Ishikawa (cell line): ENCODE measurements around the gene PKD1.

Experiments used
- CEBPB ChIP-seq: IDR thresholded peaks from 2 replicates; pipeline ENCODE4 v1.6.1; 2012
- CREB1 ChIP-seq: IDR thresholded peaks from 2 replicates; pipeline ENCODE4 v1.6.1; 2012; ENCODE audit warnings: low read depth
- EGR1 ChIP-seq: IDR thresholded peaks from 2 replicates; pipeline ENCODE4 v1.6.1; 2012
- EP300 ChIP-seq: IDR thresholded peaks from 2 replicates; pipeline ENCODE4 v1.6.1; 2012; ENCODE audit warnings: borderline replicate concordance
- FOXM1 ChIP-seq: IDR thresholded peaks from 2 replicates; pipeline ENCODE4 v1.6.1; 2012; ENCODE audit warnings: low read depth, borderline replicate concordance
- NFIC ChIP-seq: IDR thresholded peaks from 2 replicates; pipeline ENCODE4 v1.6.1; 2012
- RAD21 ChIP-seq: IDR thresholded peaks from 2 replicates; pipeline ENCODE4 v1.6.1; 2012; ENCODE audit warnings: low read depth
- TAF1 ChIP-seq: IDR thresholded peaks from 2 replicates; pipeline ENCODE4 v1.6.1; 2012; ENCODE audit warnings: low read depth, mild to moderate bottlenecking
- TCF12 ChIP-seq: IDR thresholded peaks from 2 replicates; pipeline ENCODE4 v1.6.1; 2012; ENCODE audit warnings: low read depth
- TEAD4 ChIP-seq: IDR thresholded peaks from 2 replicates; pipeline ENCODE4 v1.6.1; 2012
- USF1 ChIP-seq: IDR thresholded peaks from 2 replicates; pipeline ENCODE4 v1.6.1; 2012
- YY1 ChIP-seq: IDR thresholded peaks from 2 replicates; pipeline ENCODE4 v1.6.1; 2012; ENCODE audit warnings: low read depth
- ZBTB7A ChIP-seq: IDR thresholded peaks from 2 replicates; pipeline ENCODE4 v1.6.1; 2012; ENCODE audit warnings: low read depth
- TF ChIP-seq, protein P1 (sequence below): IDR thresholded peaks from 2 replicates; pipeline ENCODE4 v1.6.1; 2012
- TF ChIP-seq, protein P2 (sequence below): IDR thresholded peaks from 2 replicates; pipeline ENCODE4 v1.6.1; 2012; ENCODE audit warnings: low read depth, mild to moderate bottlenecking

Gene PKD1

DNA sequence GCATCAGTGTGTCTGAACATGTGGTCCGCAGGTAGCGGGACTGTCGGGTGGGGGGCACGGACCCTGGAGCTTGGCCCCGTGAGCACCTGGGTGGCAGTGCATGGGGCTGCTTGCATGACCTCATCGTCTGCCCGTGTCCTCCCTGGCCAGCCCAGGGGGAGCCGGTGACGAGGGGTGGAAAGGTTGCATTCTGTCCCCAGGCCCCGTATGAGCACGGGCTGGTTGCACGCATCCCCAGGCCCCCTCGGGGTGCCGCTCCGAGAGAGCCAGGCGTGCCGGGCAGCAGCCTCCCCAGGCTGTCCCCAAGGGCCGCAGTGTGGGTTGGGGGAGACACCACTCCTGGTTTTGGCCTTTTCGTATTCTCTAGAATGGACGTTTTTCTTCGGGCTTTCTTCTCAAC lies 58.0 kb downstream of the PKD1 start:
- TF ChIP-seq YY1 (no peak), FOXM1 (no peak), TAF1 (no peak), CREB1 (no peak), EGR1 (no peak), ZBTB7A (no peak), CEBPB (no peak), RAD21 (no peak), EP300 (no peak), NFIC (no peak), TEAD4 (no peak), USF1 (no peak), TCF12 (no peak)
- TF ChIP-seq, protein P1, sequence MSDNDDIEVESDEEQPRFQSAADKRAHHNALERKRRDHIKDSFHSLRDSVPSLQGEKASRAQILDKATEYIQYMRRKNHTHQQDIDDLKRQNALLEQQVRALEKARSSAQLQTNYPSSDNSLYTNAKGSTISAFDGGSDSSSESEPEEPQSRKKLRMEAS = no peak
- TF ChIP-seq, protein P2, sequence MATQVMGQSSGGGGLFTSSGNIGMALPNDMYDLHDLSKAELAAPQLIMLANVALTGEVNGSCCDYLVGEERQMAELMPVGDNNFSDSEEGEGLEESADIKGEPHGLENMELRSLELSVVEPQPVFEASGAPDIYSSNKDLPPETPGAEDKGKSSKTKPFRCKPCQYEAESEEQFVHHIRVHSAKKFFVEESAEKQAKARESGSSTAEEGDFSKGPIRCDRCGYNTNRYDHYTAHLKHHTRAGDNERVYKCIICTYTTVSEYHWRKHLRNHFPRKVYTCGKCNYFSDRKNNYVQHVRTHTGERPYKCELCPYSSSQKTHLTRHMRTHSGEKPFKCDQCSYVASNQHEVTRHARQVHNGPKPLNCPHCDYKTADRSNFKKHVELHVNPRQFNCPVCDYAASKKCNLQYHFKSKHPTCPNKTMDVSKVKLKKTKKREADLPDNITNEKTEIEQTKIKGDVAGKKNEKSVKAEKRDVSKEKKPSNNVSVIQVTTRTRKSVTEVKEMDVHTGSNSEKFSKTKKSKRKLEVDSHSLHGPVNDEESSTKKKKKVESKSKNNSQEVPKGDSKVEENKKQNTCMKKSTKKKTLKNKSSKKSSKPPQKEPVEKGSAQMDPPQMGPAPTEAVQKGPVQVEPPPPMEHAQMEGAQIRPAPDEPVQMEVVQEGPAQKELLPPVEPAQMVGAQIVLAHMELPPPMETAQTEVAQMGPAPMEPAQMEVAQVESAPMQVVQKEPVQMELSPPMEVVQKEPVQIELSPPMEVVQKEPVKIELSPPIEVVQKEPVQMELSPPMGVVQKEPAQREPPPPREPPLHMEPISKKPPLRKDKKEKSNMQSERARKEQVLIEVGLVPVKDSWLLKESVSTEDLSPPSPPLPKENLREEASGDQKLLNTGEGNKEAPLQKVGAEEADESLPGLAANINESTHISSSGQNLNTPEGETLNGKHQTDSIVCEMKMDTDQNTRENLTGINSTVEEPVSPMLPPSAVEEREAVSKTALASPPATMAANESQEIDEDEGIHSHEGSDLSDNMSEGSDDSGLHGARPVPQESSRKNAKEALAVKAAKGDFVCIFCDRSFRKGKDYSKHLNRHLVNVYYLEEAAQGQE = no peak

DNA sequence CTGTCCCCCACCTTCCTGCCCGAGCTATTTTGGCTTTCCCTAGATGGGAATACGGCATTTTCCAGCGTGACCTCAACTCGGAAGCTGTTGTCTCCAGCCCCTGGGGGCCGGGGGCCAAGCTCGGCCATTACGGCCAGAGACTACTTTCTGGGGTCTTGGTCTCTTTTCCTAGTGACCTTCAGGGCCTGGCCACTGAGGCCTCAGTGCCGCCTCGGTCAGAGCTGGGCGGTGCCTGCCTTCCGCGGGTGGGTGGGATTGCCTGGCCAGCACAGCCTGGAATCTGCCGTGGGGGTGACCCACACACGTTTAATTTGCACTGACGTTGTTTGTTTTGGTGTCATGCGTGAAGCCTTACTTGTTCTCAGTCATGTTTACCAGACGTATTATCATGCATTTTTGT lies 58.7 kb downstream of the PKD1 start:
- TF ChIP-seq TCF12 = no peak
- no peak for TF ChIP-seq TAF1
- no peak for TF ChIP-seq YY1
- TF ChIP-seq CREB1 = no peak
- TF ChIP-seq FOXM1 = no peak
- no peak for TF ChIP-seq ZBTB7A
- no peak for TF ChIP-seq NFIC
- no peak for TF ChIP-seq RAD21
- no peak for TF ChIP-seq USF1
- TF ChIP-seq CEBPB = no peak
- TF ChIP-seq EGR1 = no peak
- no peak for TF ChIP-seq EP300
- no peak for TF ChIP-seq TEAD4
- TF ChIP-seq, protein P1 = no peak
- TF ChIP-seq, protein P2 = no peak

DNA sequence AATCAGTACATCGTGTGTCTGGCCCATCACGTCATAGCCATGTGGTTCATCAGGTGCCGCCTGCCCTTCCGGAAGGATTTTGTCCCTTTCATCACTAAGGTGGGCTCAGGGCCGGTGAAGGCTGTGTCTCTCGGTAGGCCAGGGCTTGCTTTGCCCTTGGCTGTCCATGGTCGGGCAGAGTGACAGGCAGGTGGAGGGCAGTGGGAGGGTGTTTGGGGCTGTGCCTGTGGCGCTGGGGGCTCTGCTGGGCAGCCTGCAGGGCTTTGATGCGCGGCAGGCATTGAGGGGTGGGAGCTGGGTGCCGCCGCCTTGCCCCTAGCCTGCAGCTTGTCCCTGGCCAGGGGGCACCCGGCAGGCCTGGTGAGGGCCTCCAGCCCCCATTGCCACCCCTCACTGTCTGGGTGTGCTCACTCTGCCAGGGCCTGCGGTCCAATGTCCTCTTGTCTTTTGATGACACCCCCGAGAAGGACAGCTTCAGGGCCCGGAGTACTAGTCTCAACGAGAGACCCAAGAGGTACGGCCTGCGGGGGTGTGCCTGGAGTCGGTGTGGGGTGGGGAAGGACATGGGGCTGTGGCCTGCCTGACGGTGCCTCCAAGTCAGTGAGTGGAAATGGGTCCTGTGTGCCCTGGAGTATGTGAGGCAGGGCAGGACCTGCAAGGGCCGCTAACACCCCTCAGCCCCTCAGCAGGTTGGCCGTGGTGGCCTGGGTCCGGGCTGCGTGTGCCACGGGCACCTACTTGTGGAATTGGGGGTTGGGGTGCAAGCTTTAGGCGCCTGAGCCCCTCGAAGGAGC lies 59.4 kb downstream of the PKD1 start:
- TF ChIP-seq TCF12 = no peak
- TF ChIP-seq EGR1 = no peak
- TF ChIP-seq, protein P2 = no peak
- no peak for TF ChIP-seq NFIC
- TF ChIP-seq CREB1 = no peak
- TF ChIP-seq, protein P1 = no peak
- no peak for TF ChIP-seq YY1
- no peak for TF ChIP-seq USF1
- TF ChIP-seq TAF1 = no peak

- TF ChIP-seq USF1 (no peak), TCF12 (no peak), CREB1 (no peak), TEAD4 (no peak), RAD21 (no peak), TAF1 (no peak), EGR1 (no peak), CEBPB (no peak), NFIC (no peak), ZBTB7A (no peak), EP300 (no peak), YY1 (no peak), FOXM1 (no peak)
- TF ChIP-seq, protein P2 = no peak
- TF ChIP-seq, protein P1 = no peak
These were observed 60.1 kb downstream of the PKD1 start for GRCh38 chr16:2075631-2076030.
